Natural killer cell (primary cell): Measurements from ENCODE around the gene HTATIP2. TPM values are rescaled to one million over a fixed set of nuclear protein-coding genes. Genes with fewer than 3 reads are reported as not detected.
"Not testable (repeated sequence)": the region's sequence is repeated elsewhere in the genome, so short reads cannot be mapped to it uniquely, and the experiment has no call there.

Source experiments
- ATAC-seq, 3 donors: fragments of 150-1000 bp in 2 of 3; fragments of 200-7000 bp in 1 of 3; cut with Tn5 transposase; 1 replicate in 1 of 3; 2 replicates in 2 of 3; pipeline ENCODE4 v1.10.0; 2021; ENCODE audit warnings: mild to moderate bottlenecking in 2 of 3, moderate library complexity in 2 of 3
- DNase-seq, 2 donors: peaks; one replicate each; pipeline versions ENCODE4 v3.0.0 to v3.0.0-alpha.2; 2013 to 2021; ENCODE audit warnings: mixed read lengths in 1 of 2
- H3K27ac ChIP-seq: one replicate; pipeline ENCODE4 v1.5.1; 2013; ENCODE audit warnings: mild to moderate bottlenecking, low read length
- H3K27me3 ChIP-seq: one replicate; pipeline ENCODE4 v1.6.1; 2013; ENCODE audit warnings: low read length; ENCODE audit not compliant: control insufficient read depth, insufficient read depth
- H3K36me3 ChIP-seq: one replicate; pipeline ENCODE4 v1.6.1; 2013; ENCODE audit warnings: low read length; ENCODE audit not compliant: control insufficient read depth, insufficient read depth
- H3K4me1 ChIP-seq: one replicate; pipeline ENCODE4 v1.6.1; 2013; ENCODE audit warnings: low read length; ENCODE audit not compliant: control insufficient read depth, insufficient read depth
- H3K4me3 ChIP-seq: one replicate; pipeline ENCODE4 v1.5.1; 2013; ENCODE audit warnings: low read length
- H3K9me3 ChIP-seq: one replicate; pipeline ENCODE4 v1.6.1; 2013; ENCODE audit warnings: low read length; ENCODE audit not compliant: control insufficient read depth, insufficient read depth
- H3K27ac Mint-ChIP-seq, 2 donors: one replicate each; pipeline ENCODE4 v1.8.0; 2022; ENCODE audit warnings: mild to moderate bottlenecking in 2 of 2, mixed read lengths in 2 of 2, moderate library complexity in 1 of 2
- H3K27me3 Mint-ChIP-seq, 2 donors: one replicate each; pipeline ENCODE4 v1.8.0; 2022; ENCODE audit warnings: low read depth in 2 of 2, mixed read lengths in 2 of 2
- H3K36me3 Mint-ChIP-seq: one replicate; pipeline ENCODE4 v1.8.0; 2022; ENCODE audit warnings: mixed read lengths
- H3K4me1 Mint-ChIP-seq, 2 donors: one replicate each; pipeline ENCODE4 v1.8.0; 2022; ENCODE audit warnings: mixed read lengths in 2 of 2
- H3K4me3 Mint-ChIP-seq: one replicate; pipeline ENCODE4 v1.8.0; 2022; ENCODE audit warnings: mild to moderate bottlenecking, moderate library complexity, mixed read lengths
- H3K9me3 Mint-ChIP-seq, 2 donors: one replicate each; pipeline ENCODE4 v1.8.0; 2022; ENCODE audit warnings: mixed read lengths in 2 of 2
- CTCF ChIP-seq: fragments of 200-600 bp; IDR thresholded peaks from one replicate; pipeline ENCODE4 v1.8.0; 2022; ENCODE audit warnings: antibody characterized with exemption
- WGBS: methylation state at CpG from one replicate; pipeline ENCODE4 v1.1.7; 2013; ENCODE audit warnings: missing lambda C conversion rate; ENCODE audit not compliant: insufficient coverage; 5-methylcytosine and 5-hydroxymethylcytosine counted together
- intact Hi-C: fragments of 100-400 bp; cut with micrococcal nuclease; formaldehyde crosslinking; loops from one replicate; pipeline ENCODE4 v1.14.2; 2022
- total RNA-seq, 4 donors: library from RNA; stranded (reverse); fragments of 120-200 nt in 1 of 4; gene quantifications; one replicate each; pipeline versions ENCODE4 v1.2.3 to v1.2.4, GENCODE V29; 2013 to 2022

The HTATIP2 gene
- total RNA-seq, 3 donors from 2014 or later (not counting 1 experiment from before 2014, with no cell fraction given) = 16.7 to 25.6 (median 19.5) TPM

- ATAC-seq (peak; percentile 29 to 51 (median 36)), DNase-seq (peak in 1 of 2 donors; percentile 71)
- Mint-ChIP-seq H3K4me3 (no peak overlapping the region), H3K9me3 (no peaks in the 10 kb centered on the region), H3K4me1 (peaks cover 23 to 36% of the 10 kb centered on the region in 2 donors), H3K27ac (peak overlapping the region in 1 of 2 donors; percentile 75), H3K36me3 (no peaks in the 10 kb centered on the region), H3K27me3 (peaks cover 0 to 4% of the 10 kb centered on the region in 2 donors)
- intact Hi-C loops = no loop called here
- no peaks in the 10 kb centered on the region for H3K9me3 ChIP-seq
- H3K27ac ChIP-seq = peak overlapping the region; percentile 73
- peaks cover 28% of the 10 kb centered on the region for H3K4me1 ChIP-seq
- no peaks in the 10 kb centered on the region for H3K27me3 ChIP-seq
- H3K4me3 ChIP-seq = peak overlapping the region; percentile 15
- TF ChIP-seq CTCF = no peak
- WGBS = 47% methylated on average over 7 of the region's 7 CpGs
- H3K36me3 ChIP-seq = no peaks in the 10 kb centered on the region
Observed at GRCh38 chr11:20360650-20361049, 2.9 kb upstream of the HTATIP2 start.

DNA sequence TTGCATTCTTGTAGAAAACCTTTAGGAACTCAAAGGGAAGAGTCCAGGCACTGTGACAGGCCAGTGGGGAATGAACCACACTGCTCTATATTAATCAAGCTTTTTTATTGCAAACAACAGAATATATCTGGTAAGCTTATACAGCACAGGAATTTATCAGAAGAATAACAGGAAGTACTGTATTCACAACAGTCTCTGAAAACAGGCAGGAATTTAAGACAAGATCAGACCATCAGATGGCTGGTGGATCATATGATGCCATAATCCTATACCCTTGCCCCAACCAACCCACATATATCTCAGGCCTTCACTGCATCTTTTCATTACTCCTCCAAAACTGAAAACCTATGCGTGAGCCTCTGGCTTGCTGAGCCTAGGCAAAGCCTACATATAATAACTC is 1.0 kb upstream of the HTATIP2 start:
- intact Hi-C loops = no loop called here
- peaks cover 28% of the 10 kb centered on the region for H3K4me1 ChIP-seq
- Mint-ChIP-seq H3K27me3 (no peaks in the 10 kb centered on the region), H3K9me3 (no peaks in the 10 kb centered on the region), H3K4me1 (peaks cover 35 to 48% of the 10 kb centered on the region in 2 donors), H3K36me3 (no peaks in the 10 kb centered on the region), H3K27ac (peak overlapping the region; percentile 67 to 82), H3K4me3 (peak overlapping the region; percentile 77)
- H3K36me3 ChIP-seq = no peaks in the 10 kb centered on the region
- WGBS = no CpG with 5 or more reads among the region's 1 CpG
- DNase-seq (peak in 1 of 2 donors; percentile 9), ATAC-seq (no peak)
- H3K27ac ChIP-seq = no peak overlapping the region
- no peaks in the 10 kb centered on the region for H3K27me3 ChIP-seq
- no peaks in the 10 kb centered on the region for H3K9me3 ChIP-seq
- no peak for TF ChIP-seq CTCF
- H3K4me3 ChIP-seq = no peak overlapping the region

DNA sequence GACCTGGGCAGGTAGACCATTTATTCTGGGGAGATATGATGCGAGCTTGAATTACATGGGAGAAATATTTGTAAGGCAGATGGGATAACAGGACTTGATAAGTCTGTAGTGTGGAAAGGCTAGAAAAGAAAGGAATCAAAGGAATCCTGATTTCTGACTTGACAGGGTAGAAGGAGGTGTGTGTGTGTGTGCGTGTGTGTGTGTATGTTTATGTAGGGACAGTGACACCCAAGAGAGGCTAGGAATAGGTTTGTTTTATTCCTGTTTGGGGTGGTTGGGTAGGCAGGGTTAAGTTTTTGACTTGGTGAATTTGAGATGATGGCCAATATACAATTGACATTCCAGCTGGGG is 390 bp upstream of the HTATIP2 start:
- Histone ChIP-seq H3K4me1 (peaks cover 28% of the 10 kb centered on the region), H3K9me3 (no peaks in the 10 kb centered on the region), H3K4me3 (peak overlapping the region; percentile 65), H3K27ac (peak overlapping the region; percentile 62), H3K27me3 (no peaks in the 10 kb centered on the region), H3K36me3 (no peaks in the 10 kb centered on the region)
- DNase-seq (no peak), ATAC-seq (no peak)
- H3K9me3 Mint-ChIP-seq = no peaks in the 10 kb centered on the region
- H3K4me1 Mint-ChIP-seq = peaks cover 35 to 48% of the 10 kb centered on the region in 2 donors
- peak overlapping the region; percentile 77 for H3K4me3 Mint-ChIP-seq
- no peaks in the 10 kb centered on the region for H3K36me3 Mint-ChIP-seq
- no peaks in the 10 kb centered on the region for H3K27me3 Mint-ChIP-seq
- intact Hi-C loops = loop anchor here (1.0 kb wide), 1 partner anchor 24 kb away; the partner anchor contains the start of gene PRMT3
- TF ChIP-seq CTCF = no peak
- 75% methylated on average over 2 of the region's 2 CpGs for WGBS
- peak overlapping the region; percentile 67 to 82 for H3K27ac Mint-ChIP-seq

DNA sequence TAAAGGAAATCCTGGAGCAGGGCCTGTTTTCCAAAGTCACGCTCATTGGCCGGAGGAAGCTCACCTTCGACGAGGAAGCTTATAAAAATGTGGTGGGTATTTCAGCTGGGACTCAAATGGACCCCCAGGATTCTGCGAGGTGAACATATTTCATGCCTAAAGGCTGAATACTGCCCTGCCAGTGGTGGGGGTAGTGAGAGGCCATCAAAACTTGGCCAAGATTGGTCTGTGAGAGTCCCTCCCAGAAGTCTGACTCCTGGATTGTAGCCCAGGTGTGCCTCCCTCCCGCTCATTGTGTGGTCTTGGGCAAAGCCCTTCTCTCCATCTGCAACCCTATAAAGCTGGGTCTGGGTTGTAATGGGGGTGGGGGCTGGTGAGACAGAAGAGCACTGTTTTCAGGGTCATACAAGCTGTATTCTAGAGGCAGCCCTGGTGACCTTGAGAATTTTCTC is 853 bp downstream of the HTATIP2 start:
- peak overlapping the region; percentile 67 to 82 for H3K27ac Mint-ChIP-seq
- no peaks in the 10 kb centered on the region for H3K36me3 Mint-ChIP-seq
- H3K9me3 Mint-ChIP-seq = no peaks in the 10 kb centered on the region
- WGBS = 29% methylated on average over 6 of the region's 6 CpGs
- Histone ChIP-seq H3K4me1 (peaks cover 28% of the 10 kb centered on the region), H3K27ac (no peak overlapping the region), H3K27me3 (no peaks in the 10 kb centered on the region), H3K36me3 (no peaks in the 10 kb centered on the region), H3K9me3 (no peaks in the 10 kb centered on the region), H3K4me3 (peak overlapping the region; percentile 65)
- DNase-seq (peak in 1 of 2 donors; percentile 15), ATAC-seq (no peak)
- peaks cover 35 to 48% of the 10 kb centered on the region in 2 donors for H3K4me1 Mint-ChIP-seq
- no peaks in the 10 kb centered on the region for H3K27me3 Mint-ChIP-seq
- intact Hi-C loops = no loop called here
- TF ChIP-seq CTCF = no peak
- H3K4me3 Mint-ChIP-seq = peak overlapping the region; percentile 84

DNA sequence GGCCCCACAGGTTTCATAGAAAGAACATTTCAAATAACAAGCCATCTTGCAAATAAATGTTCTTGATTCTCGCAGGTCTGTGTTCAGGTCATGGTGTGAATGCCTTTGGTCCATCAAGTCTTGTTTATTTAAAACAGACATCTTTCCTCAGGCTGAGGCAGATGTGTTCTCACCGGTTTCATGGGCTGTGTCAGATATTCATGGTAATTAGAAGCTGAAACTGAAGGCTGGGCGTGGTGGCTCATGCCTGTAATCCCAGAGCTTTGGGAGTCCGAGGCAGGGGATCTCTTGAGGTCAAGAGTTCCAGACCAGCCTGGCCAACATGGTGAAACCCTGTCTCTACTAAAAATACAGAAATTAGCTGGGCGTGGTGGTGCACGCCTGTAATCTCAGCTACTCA is 2.0 kb downstream of the HTATIP2 start:
- peaks cover 26% of the 10 kb centered on the region for H3K4me1 ChIP-seq
- intact Hi-C loops, H3K27me3 ChIP-seq, H3K36me3 Mint-ChIP-seq, H3K9me3 Mint-ChIP-seq, H3K9me3 ChIP-seq, ATAC-seq, DNase-seq, H3K27me3 Mint-ChIP-seq, H3K4me3 ChIP-seq, H3K36me3 ChIP-seq, H3K27ac ChIP-seq: not testable (repeated sequence)
- WGBS = 89% methylated on average over 6 of the region's 6 CpGs
- H3K27ac Mint-ChIP-seq = peak overlapping the region in 1 of 2 donors; percentile 42
- H3K4me1 Mint-ChIP-seq = peaks cover 32 to 43% of the 10 kb centered on the region in 2 donors
- peak overlapping the region; percentile 65 for H3K4me3 Mint-ChIP-seq
